Measurements from ENCODE around the gene C12orf57.

Gene C12orf57

DNA sequence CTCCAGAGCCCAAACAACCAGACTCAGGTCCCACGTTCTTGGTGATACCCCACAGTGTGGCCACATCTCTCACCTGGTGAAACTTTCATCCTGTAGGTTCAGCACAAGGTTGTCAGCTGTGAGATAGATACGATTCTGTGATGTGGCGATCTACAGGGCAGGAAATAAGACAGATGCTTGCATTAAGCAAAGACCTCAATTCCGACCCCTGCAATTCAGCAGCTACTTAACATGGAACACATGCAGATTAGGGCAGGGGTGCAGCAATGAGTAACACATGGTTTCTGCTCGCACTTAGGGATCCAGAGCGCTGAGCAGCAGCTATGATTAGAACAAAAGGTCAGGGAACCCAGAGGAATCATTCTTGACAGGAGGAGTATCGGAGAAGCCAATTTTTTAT lies 22.5 kb downstream of the C12orf57 start:
- no peak for DNase-seq

- DNase-seq = no peak
Measured at GRCh38 chr12:6967651-6968100, 23.9 kb downstream of the C12orf57 start.

DNA sequence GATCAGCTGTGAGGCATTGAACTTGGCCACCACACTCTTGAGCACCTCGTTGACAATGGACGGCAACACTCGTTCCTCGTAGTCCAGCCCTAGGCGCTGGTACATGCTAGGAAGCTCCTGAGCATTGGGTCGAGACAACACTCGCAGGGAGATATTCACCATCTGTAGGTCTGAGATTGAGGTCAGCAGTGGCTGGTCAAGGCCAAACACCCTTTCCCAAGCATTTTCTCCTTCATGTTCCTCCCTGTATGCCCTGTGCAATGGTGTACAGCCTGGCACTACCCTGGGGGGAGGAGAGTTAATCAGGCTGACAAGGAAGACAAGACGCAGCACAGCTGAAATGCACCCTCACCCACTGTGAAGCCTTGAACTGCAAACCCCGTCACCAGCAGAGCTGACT lies 24.6 kb downstream of the C12orf57 start:
- no peak for DNase-seq

GRCh38 chr12:6970096-6970527 lies 26.3 kb downstream of the C12orf57 start:
- no peak for DNase-seq

DNA sequence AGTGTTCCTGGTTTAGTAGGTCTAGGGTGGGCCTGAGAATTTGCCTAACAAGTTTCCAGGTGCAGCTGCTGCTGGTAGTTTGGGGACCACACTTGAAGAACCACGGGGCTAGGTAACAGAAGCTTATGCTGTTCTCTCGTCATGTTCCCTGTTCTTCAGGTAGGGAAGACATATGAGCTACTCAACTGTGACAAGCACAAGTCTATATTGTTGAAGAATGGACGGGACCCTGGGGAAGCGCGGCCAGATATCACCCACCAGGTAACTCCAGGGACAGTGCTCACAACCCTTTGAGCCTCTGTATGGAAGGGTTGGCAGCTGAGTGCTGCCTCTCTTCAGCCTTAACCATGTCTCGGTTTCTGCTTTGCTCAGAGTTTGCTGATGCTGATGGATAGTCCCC lies 30.4 kb downstream of the C12orf57 start:
- DNase-seq = no peak

DNA sequence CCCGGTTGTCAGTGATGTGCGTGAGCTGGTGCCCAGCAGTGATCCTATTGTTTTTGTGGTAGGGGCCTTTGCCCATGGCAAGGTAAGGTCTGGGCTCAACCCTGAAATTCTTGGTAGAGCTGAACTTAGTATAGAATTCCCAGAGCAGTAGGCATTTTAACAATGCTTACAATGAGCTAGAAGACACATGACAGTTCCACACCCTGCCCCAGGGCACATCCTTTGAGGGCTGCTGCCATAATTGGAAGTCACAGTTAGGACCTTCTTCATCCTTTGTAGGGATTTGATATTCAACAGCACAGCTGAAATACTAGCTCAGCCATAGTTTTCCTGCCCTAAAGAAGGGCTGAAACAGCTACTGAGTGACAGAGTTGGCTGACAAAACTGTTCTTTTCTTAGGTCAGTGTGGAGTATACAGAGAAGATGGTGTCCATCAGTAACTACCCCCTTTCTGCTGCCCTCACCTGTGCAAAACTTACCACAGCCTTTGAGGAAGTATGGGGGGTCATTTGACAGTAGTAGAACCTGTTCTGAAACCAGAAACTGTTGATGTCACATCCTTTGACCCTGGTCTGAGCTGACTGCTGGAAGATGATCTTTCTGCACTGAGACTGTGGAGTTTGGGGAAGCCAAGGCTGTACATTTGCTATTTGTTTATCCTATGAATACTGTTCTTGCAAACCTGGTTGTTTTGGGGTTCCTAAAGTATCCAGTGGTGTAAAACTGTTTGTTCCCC lies 31.6 kb downstream of the C12orf57 start:
- no peak for DNase-seq

GRCh38 chr12:6977653-6978052 lies 33.8 kb downstream of the C12orf57 start:
- no peak for DNase-seq

DNA sequence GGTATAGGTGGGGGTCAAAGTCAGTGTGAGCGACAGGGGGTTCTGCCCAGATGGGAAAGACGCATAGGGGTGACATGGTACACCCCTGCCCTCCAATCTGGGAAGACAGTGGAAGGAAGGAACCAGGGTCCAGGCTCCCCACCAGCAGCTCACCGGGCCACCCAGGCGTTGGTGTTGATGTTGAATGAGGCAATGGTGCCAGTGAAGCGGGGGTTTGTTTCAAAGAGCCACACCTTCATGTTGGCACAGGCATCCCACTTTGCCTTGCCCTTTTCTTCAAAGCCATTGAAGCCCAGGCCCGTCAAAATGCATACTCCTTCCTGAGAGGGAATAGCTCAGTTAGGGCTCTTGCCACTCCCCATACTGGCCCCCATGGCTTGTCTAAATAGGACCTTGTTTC lies 34.4 kb downstream of the C12orf57 start:
- no peak for DNase-seq

DNA sequence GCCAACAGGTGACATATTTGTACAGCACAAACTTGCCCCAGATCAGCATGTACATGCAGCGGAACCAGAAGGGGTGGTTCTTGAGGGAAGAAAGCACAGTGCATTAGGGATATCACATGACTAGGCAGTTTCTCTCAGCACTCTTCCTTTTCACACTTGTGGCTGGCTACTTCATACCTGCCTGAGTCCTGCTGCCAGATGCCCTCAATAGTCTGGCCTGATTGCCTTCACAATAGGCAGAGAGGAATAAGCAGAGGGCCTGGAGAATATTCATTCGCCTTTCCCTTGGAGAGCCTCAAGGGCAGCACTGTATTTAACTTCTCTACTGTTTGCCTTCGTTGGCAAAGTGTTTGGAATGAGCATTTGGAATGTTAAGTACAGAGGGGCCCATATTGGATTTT lies 34.8 kb downstream of the C12orf57 start:
- no peak for DNase-seq

DNA sequence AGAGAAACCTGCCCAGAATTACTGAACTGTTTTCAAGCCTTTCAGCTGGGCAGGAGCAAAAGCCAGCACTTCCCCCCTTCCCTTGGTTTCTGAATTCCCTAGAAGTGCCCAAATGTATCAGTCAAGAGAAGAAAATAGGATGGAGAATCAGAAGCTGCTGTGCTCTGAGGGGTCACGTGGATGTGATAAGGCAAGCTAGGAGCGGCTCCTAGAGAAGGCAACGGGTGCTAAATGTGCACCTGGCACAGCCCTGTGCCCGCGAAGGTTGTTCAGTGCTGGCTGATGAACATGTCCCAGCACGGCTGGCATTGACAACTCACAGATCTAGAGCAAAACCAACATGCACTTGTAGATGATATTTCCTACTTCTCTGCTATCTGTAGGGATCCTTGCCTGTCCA lies 35.2 kb downstream of the C12orf57 start:
- no peak for DNase-seq

- no peak for DNase-seq
Measured at GRCh38 chr12:6979453-6979852, 35.6 kb downstream of the C12orf57 start.

GRCh38 chr12:6980075-6980474 lies 36.3 kb downstream of the C12orf57 start:
- DNase-seq = no peak

DNA sequence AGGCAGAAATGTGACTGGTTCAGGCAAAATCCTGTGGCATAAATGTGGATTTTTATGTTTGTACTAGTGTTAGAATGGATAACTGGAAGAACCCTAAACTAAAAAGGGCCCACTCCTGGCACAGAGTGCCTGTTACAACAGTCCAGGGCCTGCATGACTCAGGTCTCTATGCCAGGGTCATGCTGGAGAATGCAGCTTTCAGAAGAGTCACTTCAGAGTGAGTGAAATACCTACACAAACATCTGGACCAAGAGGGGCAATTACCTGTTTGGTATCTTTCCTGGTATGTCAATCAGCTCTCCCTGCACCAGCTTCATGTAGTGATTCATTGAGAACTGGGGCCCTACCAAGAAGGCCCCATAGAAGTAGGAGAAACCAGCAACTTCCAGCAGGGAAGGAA lies 36.9 kb downstream of the C12orf57 start:
- DNase-seq = no peak

- no peak for DNase-seq
Measured at GRCh38 chr12:6981152-6982052, 37.6 kb downstream of the C12orf57 start.

GRCh38 chr12:6982532-6982931 lies 38.7 kb downstream of the C12orf57 start:
- DNase-seq = no peak

DNA sequence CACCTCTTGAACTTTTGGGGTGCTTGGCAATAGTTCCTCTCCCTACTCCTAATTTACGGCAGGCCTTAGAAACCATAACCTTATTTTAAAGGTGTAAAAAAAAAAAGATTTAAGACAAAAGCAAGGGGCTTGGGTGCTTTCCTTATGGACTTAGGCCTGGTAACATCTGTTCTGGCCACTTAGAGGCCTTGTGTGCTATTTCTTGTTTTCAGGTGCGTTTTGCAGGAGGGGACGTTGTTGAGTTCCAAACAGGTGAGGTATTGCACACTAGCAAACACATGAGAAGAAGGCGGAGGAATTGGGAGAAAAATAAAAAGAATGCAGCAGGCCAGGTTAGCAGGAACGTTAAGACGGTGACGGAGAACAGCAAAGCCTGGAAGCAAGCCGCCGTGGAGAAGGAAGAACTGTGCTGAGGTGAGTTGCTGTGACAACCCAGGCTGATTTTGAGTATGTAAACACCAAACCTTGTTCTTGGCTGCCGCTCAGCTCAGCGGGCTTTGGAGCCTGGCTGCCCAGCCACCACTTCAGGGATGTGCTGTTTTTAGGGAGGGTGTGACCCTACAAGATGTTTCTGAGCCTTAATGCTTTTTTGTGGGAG lies 44.2 kb downstream of the C12orf57 start:
- DNase-seq = no peak

Data from RPMI8226 (cell line).